ENCODE results near the gene HOXC4. TPM values are rescaled to one million over a fixed set of nuclear protein-coding genes. Genes with fewer than 3 reads are reported as not detected.

HOXC4 gene
- total RNA-seq, 1 experiment from 2014 or later = 4.2 TPM

DNA sequence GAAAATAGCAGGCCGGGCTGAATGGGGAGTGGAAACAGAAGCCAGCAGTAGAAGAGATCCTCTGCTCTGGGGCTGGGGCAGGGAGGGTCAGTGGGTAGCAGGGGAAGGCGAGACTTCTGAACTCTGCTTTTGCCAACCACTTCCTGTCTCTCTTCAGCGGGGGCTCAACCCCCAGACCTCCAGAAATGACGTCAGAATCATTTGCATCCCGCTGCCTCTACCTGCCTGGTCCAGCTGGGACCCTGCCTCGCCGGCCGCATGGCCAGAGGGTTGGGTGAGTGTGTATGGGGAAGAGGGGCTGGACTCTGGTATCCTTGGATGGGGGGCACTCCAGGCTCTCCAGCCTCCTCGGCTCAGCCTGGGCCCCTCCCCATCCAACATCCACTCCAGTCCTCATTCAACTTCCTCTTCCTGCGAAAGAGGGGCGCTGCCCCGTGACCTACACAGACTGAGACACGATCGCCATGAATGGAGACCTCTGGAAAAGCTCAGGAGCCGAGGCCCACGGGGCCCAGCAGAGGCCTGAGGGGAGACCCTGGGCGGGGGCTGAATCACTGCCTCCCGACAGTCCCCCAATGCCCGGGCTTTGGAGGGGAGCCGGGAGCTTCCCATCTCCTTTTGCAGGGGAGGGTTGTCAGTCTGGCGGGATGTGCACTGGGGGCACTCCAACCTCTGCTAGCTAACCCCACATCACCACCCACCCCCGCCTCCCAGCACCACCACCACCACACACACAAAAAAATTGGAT, 458 bp upstream of the HOXC4 start:
- DNase-seq (ENCODE audit: low read depth) = peak; percentile 53

GRCh38 chr12:54054742-54055194, 1.1 kb downstream of the HOXC4 start:
- DNase-seq (ENCODE audit: low read depth) = no peak

GRCh38 chr12:54055552-54055951, 1.9 kb downstream of the HOXC4 start:
- DNase-seq (ENCODE audit: low read depth) = no peak

- DNase-seq (ENCODE audit: low read depth) = no peak
Measured at GRCh38 chr12:54056110-54056509, 2.5 kb downstream of the HOXC4 start.

DNA sequence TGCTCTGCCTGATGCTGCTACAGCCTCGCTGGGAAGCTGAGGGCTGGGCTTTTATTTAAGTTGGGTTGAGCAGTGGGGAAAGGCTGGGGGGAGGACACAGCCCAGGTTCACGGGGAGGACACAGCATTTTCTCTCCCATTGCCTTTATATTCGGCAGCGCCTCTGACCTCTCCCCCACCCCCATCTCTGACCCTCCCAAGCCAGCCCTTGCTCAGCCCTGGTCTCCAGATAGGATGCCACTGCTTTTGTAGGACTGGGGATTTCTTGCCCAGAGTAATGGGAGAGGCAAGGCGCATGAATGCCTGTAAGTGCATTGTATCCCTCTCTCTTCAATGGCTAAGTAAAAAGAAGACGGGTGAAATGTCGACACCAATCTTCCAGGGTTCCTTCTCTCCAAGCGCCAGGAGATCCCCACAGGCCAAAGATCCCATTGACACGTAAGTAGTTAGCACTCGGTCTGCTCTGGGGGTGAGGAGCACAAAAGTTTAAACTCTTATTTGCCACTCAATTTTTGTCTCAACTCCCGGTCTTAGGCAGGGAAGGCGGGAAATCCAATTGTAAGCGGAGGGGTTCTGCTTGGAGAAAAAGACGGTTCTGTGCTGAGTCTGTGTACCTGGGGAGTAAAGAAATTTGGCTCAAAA, 4.6 kb downstream of the HOXC4 start:
- DNase-seq (ENCODE audit: low read depth) = no peak

DNA sequence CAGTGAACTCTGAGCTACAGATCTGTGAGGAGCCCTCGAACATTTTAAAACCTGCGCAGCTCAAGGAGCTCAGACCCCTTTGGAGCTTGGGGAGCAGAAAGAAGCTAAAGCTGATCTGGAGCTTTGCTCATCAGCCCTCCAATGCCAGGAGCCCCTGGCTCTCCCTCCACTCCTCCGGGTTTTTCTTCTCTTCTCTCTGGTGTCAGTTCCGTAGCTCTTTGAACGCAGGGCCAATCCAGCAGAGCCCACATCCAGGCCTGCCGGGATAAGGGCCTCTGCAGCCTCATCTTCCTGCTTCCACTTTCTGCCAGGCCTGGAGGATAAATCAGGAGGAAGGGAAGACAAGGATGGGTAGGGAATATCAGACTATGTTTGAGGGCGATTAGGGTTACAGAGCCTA, 6.0 kb downstream of the HOXC4 start:
- no peak for DNase-seq (ENCODE audit: low read depth)

GRCh38 chr12:54060174-54060974, 6.7 kb downstream of the HOXC4 start:
- no peak for DNase-seq (ENCODE audit: low read depth)

GRCh38 chr12:54060975-54061778, 7.5 kb downstream of the HOXC4 start:
- DNase-seq (ENCODE audit: low read depth) = peak; percentile 14

DNA sequence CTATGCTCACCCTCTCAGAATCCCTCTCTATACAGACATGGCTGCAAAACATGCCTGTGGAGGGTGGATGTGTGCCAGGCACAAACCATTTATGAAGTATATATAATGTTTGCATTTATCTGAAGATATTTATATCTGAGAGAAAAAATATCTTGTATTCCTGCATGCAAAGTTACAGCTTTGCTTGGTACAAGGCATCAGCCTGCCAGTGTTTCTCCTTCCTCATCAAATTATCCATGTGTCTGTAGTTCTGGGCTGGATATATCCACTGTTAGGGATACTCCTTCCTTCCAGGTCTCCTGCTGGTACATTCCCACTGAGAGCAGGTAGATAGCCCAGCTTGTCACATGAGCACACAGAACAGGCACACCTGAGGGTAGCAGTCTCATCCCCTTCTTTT, 12.0 kb downstream of the HOXC4 start:
- no peak for DNase-seq (ENCODE audit: low read depth)

DNA sequence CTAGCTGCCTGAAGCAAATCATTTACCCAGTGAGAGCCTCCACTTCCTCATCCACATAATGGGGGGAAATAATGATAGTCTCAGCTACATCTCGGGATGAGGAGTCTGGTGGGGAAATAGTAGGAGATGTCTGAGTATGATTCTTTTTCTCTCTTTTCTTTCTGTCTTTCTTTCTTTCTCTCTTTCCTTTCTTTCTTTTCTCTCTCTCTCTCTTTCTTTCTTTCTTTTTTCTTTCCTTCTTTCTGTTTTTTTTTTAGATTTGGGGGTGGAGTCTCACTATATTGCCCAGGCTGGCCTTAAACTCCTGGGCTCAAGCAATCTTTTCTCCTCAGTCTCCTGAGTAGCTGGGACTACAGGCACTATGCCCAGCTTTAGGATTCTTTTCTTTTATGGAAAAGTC, 12.8 kb downstream of the HOXC4 start:
- no peak for DNase-seq (ENCODE audit: low read depth)

- no peak for DNase-seq (ENCODE audit: low read depth)
Measured at GRCh38 chr12:54068418-54069070, 14.9 kb downstream of the HOXC4 start.

DNA sequence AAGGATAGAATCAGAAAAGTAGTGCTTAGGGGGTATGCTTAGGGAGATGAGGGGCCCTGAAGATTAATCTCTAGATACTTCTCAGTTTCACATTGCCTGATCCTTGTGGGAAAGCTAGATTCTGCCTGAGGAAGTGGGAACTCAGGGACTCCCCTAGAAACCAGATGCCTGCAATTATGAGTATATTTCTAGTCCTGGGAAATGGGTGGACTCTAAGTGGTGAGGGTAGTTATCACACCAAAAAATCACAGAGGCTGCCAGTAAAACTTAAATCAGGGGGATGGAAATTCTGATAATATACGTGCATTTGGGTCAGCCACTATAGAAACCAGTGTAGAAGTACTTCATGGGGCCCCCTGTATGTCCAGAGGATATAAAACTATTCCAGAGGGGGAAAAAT, 18.3 kb downstream of the HOXC4 start:
- DNase-seq (ENCODE audit: low read depth) = no peak

- no peak for DNase-seq (ENCODE audit: low read depth)
Measured at GRCh38 chr12:54074308-54074707, 20.7 kb downstream of the HOXC4 start.

- DNase-seq (ENCODE audit: low read depth) = no peak
Measured at GRCh38 chr12:54075409-54075808, 21.8 kb downstream of the HOXC4 start.

DNA sequence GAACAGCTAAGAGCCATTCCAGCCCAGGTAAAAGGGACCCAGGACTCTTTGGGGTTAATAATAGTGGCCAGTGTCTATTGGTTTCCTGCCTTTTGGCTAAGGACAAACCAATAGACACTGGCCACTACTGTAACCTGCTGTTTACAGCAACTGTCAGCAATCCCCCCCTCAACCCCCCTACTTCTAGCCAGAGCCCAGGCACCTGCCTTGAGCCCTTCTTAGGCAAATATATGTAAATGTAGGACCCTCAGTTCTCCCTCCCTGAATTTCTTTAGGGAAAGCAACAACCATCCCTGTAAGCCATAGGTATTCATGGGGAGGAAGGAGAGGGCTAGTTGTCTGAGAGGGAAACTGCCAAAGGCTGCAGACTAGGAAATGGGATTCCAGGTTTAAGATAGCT, 22.3 kb downstream of the HOXC4 start:
- DNase-seq (ENCODE audit: low read depth) = no peak

DNA sequence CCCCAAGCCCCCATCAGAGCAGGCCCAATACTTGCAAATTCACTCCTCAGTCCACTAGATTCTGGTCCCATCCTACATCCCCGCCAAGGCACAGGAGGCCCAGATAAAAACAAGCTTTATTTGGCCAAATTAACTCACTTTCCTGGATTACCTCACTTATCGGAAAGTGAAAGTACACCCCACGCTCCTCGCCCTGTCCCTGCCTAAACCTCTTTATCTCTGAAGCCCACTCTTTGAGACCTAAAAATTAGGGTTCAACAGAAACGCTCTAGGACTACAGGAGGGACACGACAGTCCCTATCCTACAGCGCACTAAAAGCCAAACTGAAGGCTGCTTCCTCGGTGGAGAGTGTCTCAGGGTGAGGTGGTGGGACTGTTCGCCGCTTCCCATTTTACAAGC, 24.2 kb downstream of the HOXC4 start:
- DNase-seq (ENCODE audit: low read depth) = peak; percentile 26

- DNase-seq (ENCODE audit: low read depth) = peak; percentile 35
Measured at GRCh38 chr12:54079115-54079514, 25.5 kb downstream of the HOXC4 start.

DNA sequence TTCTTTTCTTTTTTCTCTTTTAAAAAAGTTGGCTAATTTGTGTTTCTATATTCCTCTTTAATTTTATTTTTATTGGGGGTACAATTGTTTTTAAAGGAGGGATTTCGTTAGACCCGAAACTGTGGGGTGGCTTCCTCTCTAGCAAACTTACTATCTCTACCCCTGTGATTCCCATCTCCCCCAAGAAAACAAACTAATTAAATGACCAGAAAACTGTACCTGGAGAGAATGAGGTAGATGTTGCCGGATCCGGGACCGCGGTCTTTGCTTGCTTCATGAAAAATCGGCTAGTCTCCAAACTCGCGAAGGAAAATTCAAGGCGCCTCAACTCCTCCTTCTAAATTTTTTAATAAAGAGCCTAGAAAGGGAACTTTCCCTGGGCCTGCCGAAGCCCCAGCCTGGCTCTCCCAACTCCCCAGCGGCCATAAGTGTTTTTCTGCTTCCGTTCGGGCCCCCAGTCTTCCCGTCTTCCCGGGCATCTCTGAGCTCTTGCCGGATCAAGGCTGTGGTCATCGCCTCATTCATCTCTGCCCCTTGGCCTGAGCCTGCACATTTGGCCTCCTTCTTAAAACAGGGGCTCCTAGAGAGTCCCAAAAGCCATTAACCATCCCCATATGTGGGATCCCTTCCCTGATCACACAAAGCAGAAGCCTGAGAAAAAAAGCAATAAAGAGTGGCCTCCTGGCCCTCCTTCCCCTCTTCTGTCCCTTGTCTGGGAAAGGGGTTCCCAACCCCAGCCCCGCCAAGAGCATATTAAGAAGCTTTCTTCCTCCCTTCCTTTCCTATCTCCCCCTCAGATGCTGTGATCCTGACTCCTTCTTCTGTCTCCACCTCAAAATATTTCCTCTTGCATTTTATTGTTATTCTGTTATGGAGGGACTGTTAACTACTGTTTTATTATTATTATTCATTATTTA, 26.6 kb downstream of the HOXC4 start:
- DNase-seq (ENCODE audit: low read depth) = peak; percentile 56

DNA sequence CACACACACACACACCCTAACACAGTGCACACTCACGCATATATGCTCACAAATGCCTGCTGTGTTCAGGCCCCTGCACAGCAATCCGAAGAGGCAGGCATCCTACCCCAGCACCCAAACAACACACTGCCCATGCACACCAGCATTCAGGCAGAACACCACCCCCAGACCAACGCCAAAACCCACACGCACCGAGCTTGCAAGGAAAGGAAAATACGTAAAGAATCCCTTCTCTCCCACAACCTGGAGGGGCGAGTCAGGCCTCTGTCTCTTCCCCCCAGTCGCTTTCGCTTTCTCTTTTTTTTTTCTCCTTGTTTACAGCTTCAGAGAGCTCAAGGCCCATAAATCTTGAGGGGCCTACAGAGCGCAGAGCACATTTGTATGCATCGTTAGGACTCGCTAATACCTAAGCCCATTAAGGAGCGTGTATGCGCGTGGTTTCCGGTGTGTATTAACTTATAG, 27.4 kb downstream of the HOXC4 start:
- DNase-seq (ENCODE audit: low read depth) = peak; percentile 46

Measured in LHCN-M2 (cell line).